H1 (cell line): ENCODE measurements around the gene MXD4. TPM values are rescaled to one million over a fixed set of nuclear protein-coding genes. Genes with fewer than 3 reads are reported as not detected.
"Not testable (repeated sequence)": the region's sequence is repeated elsewhere in the genome, so short reads cannot be mapped to it uniquely, and the experiment has no call there.

Experiments
- CTCF ChIA-PET: fragments of 300-600 bp; sonication (Branson Sonifier 250); formaldehyde crosslinking; loops from one replicate; lab custom pipeline; 2021; ENCODE audit not compliant: partially characterized antibody; lab: Charles Lee
- POLR2A ChIA-PET: fragments of 300-600 bp; sonication (Branson Sonifier 250); formaldehyde crosslinking; loops from one replicate; lab custom pipeline; 2021; ENCODE audit warnings: inconsistent platforms; ENCODE audit not compliant: partially characterized antibody; lab: Charles Lee
- DNase-seq, 2 experiments: peaks; one replicate each; pipeline versions ENCODE4 v3.0.0 to v3.0.0-alpha.2; 2010 to 2022; ENCODE audit warnings: low spot score in 2 of 2, low read depth in 1 of 2, mixed read lengths in 1 of 2
- FAIRE-seq: peaks from 2 replicates; lab custom pipeline; 2011; peaks lifted over from hg19 to GRCh38; lab: Jason Lieb, UNC
- H2AFZ ChIP-seq: 2 replicates; pipeline ENCODE4 v1.8.1; 2012; ENCODE audit warnings: low read length, inconsistent platforms
- H2AK5ac ChIP-seq: 2 replicates; pipeline ENCODE4 v1.6.1; 2013; ENCODE audit warnings: low read depth, low read length
- H2BK120ac ChIP-seq: replicated peaks from 2 replicates; pipeline ENCODE3; 2013; ENCODE audit warnings: low read depth, low read length, inconsistent platforms
- H2BK12ac ChIP-seq: 2 replicates; pipeline ENCODE4 v1.6.1; 2013; ENCODE audit warnings: low read depth, low read length
- H2BK15ac ChIP-seq: 2 replicates; pipeline ENCODE4 v1.6.1; 2013; ENCODE audit warnings: low read length
- H2BK20ac ChIP-seq: 2 replicates; pipeline ENCODE4 v1.6.1; 2013; ENCODE audit warnings: low read length
- H2BK5ac ChIP-seq: 2 replicates; pipeline ENCODE4 v1.6.1; 2013; ENCODE audit warnings: low read depth, low read length
- H3K14ac ChIP-seq: 2 replicates; pipeline ENCODE4 v1.6.1; 2013; ENCODE audit warnings: inconsistent platforms; ENCODE audit not compliant: insufficient read length
- H3K18ac ChIP-seq: 2 replicates; pipeline ENCODE4 v1.6.1; 2013; ENCODE audit warnings: low read length; ENCODE audit errors: extremely low read depth
- H3K23ac ChIP-seq: 2 replicates; pipeline ENCODE4 v1.6.1; 2013; ENCODE audit warnings: inconsistent platforms; ENCODE audit not compliant: insufficient read length
- H3K23me2 ChIP-seq: 2 replicates; pipeline ENCODE4 v1.6.1; 2013; ENCODE audit warnings: low read depth, low read length
- H3K27ac ChIP-seq: 2 replicates; pipeline ENCODE4 v1.6.1; 2011; ENCODE audit warnings: low read depth, low read length, inconsistent platforms
- H3K27me3 ChIP-seq, 4 experiments: replicated peaks in 1 of 4; 1 replicate in 1 of 4; 2 replicates in 3 of 4; pipeline versions ENCODE4 v1.6.1 to v1.8.1; 2011 to 2013; ENCODE audit warnings: low read length in 3 of 4, mild to moderate bottlenecking in 3 of 4, inconsistent platforms in 2 of 4, mixed read lengths in 2 of 4, moderate library complexity in 1 of 4; ENCODE audit not compliant: control insufficient read depth in 3 of 4, insufficient read depth in 3 of 4; ENCODE audit errors: extremely low read depth in 1 of 4
- H3K36me3 ChIP-seq, 4 experiments: 2 replicates each; pipeline versions ENCODE4 v1.6.1 to v1.8.1; 2011 to 2013; ENCODE audit warnings: mild to moderate bottlenecking in 4 of 4, low read length in 3 of 4, moderate library complexity in 2 of 4, control low read depth in 1 of 4, inconsistent platforms in 1 of 4; ENCODE audit not compliant: insufficient read depth in 4 of 4, control insufficient read depth in 2 of 4
- H3K4ac ChIP-seq: replicated peaks from 2 replicates; pipeline ENCODE3; 2013; ENCODE audit warnings: low read length, low read depth, mixed read lengths, inconsistent platforms; ENCODE audit not compliant: insufficient read length
- H3K4me1 ChIP-seq, 4 experiments: replicated peaks in 1 of 4; 1 replicate in 1 of 4; 2 replicates in 3 of 4; pipeline versions ENCODE4 v1.6.1 to v1.8.1; 2011 to 2013; ENCODE audit warnings: low read length in 3 of 4, inconsistent platforms in 2 of 4, mixed read lengths in 1 of 4; ENCODE audit not compliant: insufficient read depth in 4 of 4, control insufficient read depth in 3 of 4
- H3K4me2 ChIP-seq, 2 experiments: 2 replicates each; pipeline versions ENCODE4 v1.6.1 to v1.8.1; 2011 to 2013; ENCODE audit warnings: low read depth in 2 of 2, low read length in 2 of 2, control low read depth in 1 of 2, inconsistent platforms in 1 of 2, mild to moderate bottlenecking in 1 of 2; ENCODE audit not compliant: insufficient read depth in 1 of 2
- H3K4me3 ChIP-seq, 4 experiments: fragments of 200-600, 300-600 bp in 1 of 4; sonication (generic), shearing (Covaris generic), sonication (Bioruptor Twin) in 1 of 4; 2 replicates each; pipeline versions ENCODE4 v1.5.1 to v1.8.1; 2011 to 2016; ENCODE audit warnings: low read length in 4 of 4, low read depth in 3 of 4, control low read depth in 2 of 4, inconsistent platforms in 2 of 4, mild to moderate bottlenecking in 2 of 4, mixed read lengths in 1 of 4, moderate library complexity in 1 of 4; ENCODE audit not compliant: insufficient read depth in 2 of 4; ENCODE audit errors: extremely low read depth in 1 of 4
- H3K56ac ChIP-seq: replicated peaks from 2 replicates; pipeline ENCODE3; 2013; ENCODE audit warnings: low read depth, mild to moderate bottlenecking, mixed read lengths, low read length, inconsistent platforms; ENCODE audit not compliant: insufficient read length
- H3K79me1 ChIP-seq: 2 replicates; pipeline ENCODE4 v1.6.1; 2013; ENCODE audit warnings: low read depth, low read length, control low read depth
- H3K79me2 ChIP-seq, 2 experiments: 2 replicates each; pipeline versions ENCODE4 v1.6.1 to v1.8.1; 2012 to 2013; ENCODE audit warnings: low read length in 2 of 2, mild to moderate bottlenecking in 2 of 2, inconsistent platforms in 1 of 2; ENCODE audit not compliant: insufficient read depth in 2 of 2, control insufficient read depth in 1 of 2
- H3K9ac ChIP-seq, 4 experiments: replicated peaks in 1 of 4; 1 replicate in 1 of 4; 2 replicates in 3 of 4; pipeline versions ENCODE4 v1.6.1 to v1.8.1; 2011 to 2013; ENCODE audit warnings: low read depth in 3 of 4, low read length in 3 of 4, control low read depth in 2 of 4, mild to moderate bottlenecking in 2 of 4, moderate library complexity in 2 of 4, inconsistent platforms in 1 of 4; ENCODE audit errors: extremely low read depth in 1 of 4
- H3K9me3 ChIP-seq, 2 experiments: 2 replicates each; pipeline versions ENCODE4 v1.6.1 to v1.8.1; 2012 to 2013; ENCODE audit warnings: mild to moderate bottlenecking in 2 of 2, moderate library complexity in 2 of 2, control low read depth in 1 of 2, inconsistent platforms in 1 of 2, low read depth in 1 of 2, low read length in 1 of 2, mixed read lengths in 1 of 2; ENCODE audit not compliant: insufficient read depth in 2 of 2
- H4K20me1 ChIP-seq, 2 experiments: replicated peaks in 1 of 2; 2 replicates each; pipeline versions ENCODE3 to v1.8.1; 2011 to 2013; ENCODE audit warnings: inconsistent platforms in 2 of 2, low read length in 2 of 2, mild to moderate bottlenecking in 1 of 2; ENCODE audit not compliant: insufficient read depth in 2 of 2, control insufficient read depth in 1 of 2
- H4K5ac ChIP-seq: 2 replicates; pipeline ENCODE4 v1.6.1; 2013; ENCODE audit warnings: low read length, low read depth, mixed read lengths, inconsistent platforms; ENCODE audit not compliant: insufficient read length
- H4K8ac ChIP-seq: 2 replicates; pipeline ENCODE4 v1.8.0; 2013; ENCODE audit warnings: mild to moderate bottlenecking, moderate library complexity, low read length, inconsistent platforms; ENCODE audit not compliant: insufficient read depth; ENCODE audit errors: extremely low read depth
- H4K91ac ChIP-seq: replicated peaks from 2 replicates; pipeline ENCODE3; 2013; ENCODE audit warnings: low read length, mixed read lengths, inconsistent platforms; ENCODE audit not compliant: insufficient read length
- SP1 ChIP-seq: IDR thresholded peaks from 2 replicates; pipeline ENCODE4 v1.6.1; 2011; ENCODE audit warnings: low read depth, low read length
- WGBS, 2 experiments: shearing (Covaris generic) in 1 of 2; methylation state at CpG; one replicate each; pipeline versions ENCODE4 v1.1.6 to v1.1.7; 2013 to 2015; ENCODE audit warnings: low lambda C conversion rate in 2 of 2, mixed read lengths in 2 of 2, inconsistent platforms in 1 of 2, low coverage in 1 of 2, missing lambda C conversion rate in 1 of 2; ENCODE audit not compliant: insufficient replicate concordance in 2 of 2, insufficient coverage in 1 of 2, insufficient read length in 1 of 2; ENCODE audit errors: extremely low coverage in 1 of 2, missing lambda C conversion rate in 1 of 2; 5-methylcytosine and 5-hydroxymethylcytosine counted together
- polyA plus RNA-seq, 7 experiments: library from polyadenylated mRNA; depleted of rRNA in 3 of 7; stranded (reverse) in 5 of 7; unstranded in 2 of 7; fragments of >200 nt in 5 of 7; fragments of 200-250 nt in 2 of 7; gene quantifications; 1 replicate in 5 of 7; 2 replicates in 1 of 7; 4 replicates in 1 of 7; pipeline versions ENCODE4 v1.2.1 to v1.2.3, GENCODE V29; 2011 to 2013; ENCODE audit warnings: missing spikeins in 2 of 7, mixed read lengths in 2 of 7
- total RNA-seq: library from RNA; stranded (reverse); fragmentation: NEBNext Ultra II Directional; extraction: Animal tissue kit (Norgen Biotek cat#: 25700); gene quantifications from 2 replicates; pipeline ENCODE4 v1.2.1, GENCODE V29; 2021

MXD4 gene
- total and polyA plus RNA-seq, 2 of the 8 experiments (the other 6 are each of a cell fraction or from before 2014, with no cell fraction given): 18.0 to 20.8 TPM

- H4K20me1 ChIP-seq, H3K79me2 ChIP-seq, H3K23me2 ChIP-seq, DNase-seq, H3K4ac ChIP-seq, H2BK120ac ChIP-seq, H3K9me3 ChIP-seq, H2AK5ac ChIP-seq, FAIRE-seq, H2BK15ac ChIP-seq, H3K18ac ChIP-seq, H3K14ac ChIP-seq, H3K23ac ChIP-seq, H2AFZ ChIP-seq, H3K9ac ChIP-seq, H3K56ac ChIP-seq, H3K4me3 ChIP-seq, H3K27ac ChIP-seq, H3K79me1 ChIP-seq, H3K27me3 ChIP-seq, H3K36me3 ChIP-seq, H4K5ac ChIP-seq, POLR2A ChIA-PET: not testable (repeated sequence)
- Histone ChIP-seq H3K4me2 (peak overlapping the region; percentile 34), H2BK20ac (0 out of 2 replicates have a peak overlapping the region, but pooled peaks have one; percentile 83), H4K8ac (peak overlapping the region; percentile 58; the same call in 1 of the 2 replicates), H3K4me1 (peaks cover 6 to 29% (median 14%) of the 10 kb centered on the region in 4 experiments; a peak in 6 of 7 replicates), H2BK5ac (peak overlapping the region; percentile 86; the same call in 1 of the 2 replicates), H4K91ac (peak overlapping the region; percentile 52), H2BK12ac (peak overlapping the region; percentile 86; the same call in 1 of the 2 replicates)
- 16% methylated on average over 4 of the region's 4 CpGs; no CpG with 5 or more reads in 1 of the 2 experiments for WGBS, 2 experiments
- TF ChIP-seq SP1: 0 out of 2 replicates have a peak, but pooled peaks have one; percentile 28
- CTCF ChIA-PET: interaction anchor here (0.9 to 4.0 kb wide), 19 partner anchors 12 to 302 kb away, joined by 3 to 69 read pairs (median 8); partner anchors contain the start of genes HAUS3, MXD4 and POLN
These were observed 40.5 kb downstream of the MXD4 start for GRCh38 chr4:2221378-2221777.
